CD8-positive, alpha-beta memory T cell (primary cell): ENCODE results near the gene OPRM1. TPM values are rescaled to one million over a fixed set of nuclear protein-coding genes. Genes with fewer than 3 reads are reported as not detected.
A peak's percentile ranks its signal among the peaks of the same experiment; 100 is the strongest.

Experiments used
- CTCF ChIA-PET: fragments of 350-600 bp; sonication (Branson Sonifier 250); formaldehyde crosslinking; loops from one replicate; lab custom pipeline; 2021; ENCODE audit warnings: antibody characterized with exemption; lab: Charles Lee
- POLR2A ChIA-PET: fragments of 350-600 bp; sonication (Branson Sonifier 250); formaldehyde crosslinking; loops from one replicate; lab custom pipeline; 2021; ENCODE audit warnings: antibody characterized with exemption; lab: Charles Lee
- DNase-seq, 5 donors: peaks; one replicate each; pipeline versions ENCODE4 v3.0.0 to v3.0.0-alpha.2; 2020 to 2022; ENCODE audit warnings: mixed read lengths in 1 of 5
- H3K27ac ChIP-seq: one replicate; pipeline ENCODE4 v1.7.0; 2013; ENCODE audit warnings: low read depth, mild to moderate bottlenecking, low read length, moderate library complexity
- H3K27me3 ChIP-seq: 2 replicates; pipeline ENCODE4 v1.7.0; 2013; ENCODE audit warnings: low read length, mild to moderate bottlenecking; ENCODE audit not compliant: insufficient read depth, poor library complexity, severe bottlenecking
- H3K36me3 ChIP-seq: 2 replicates; pipeline ENCODE4 v1.7.0; 2013; ENCODE audit warnings: mild to moderate bottlenecking, low read length, moderate library complexity; ENCODE audit not compliant: insufficient read depth
- H3K4me1 ChIP-seq: 2 replicates; pipeline ENCODE4 v1.7.0; 2013; ENCODE audit warnings: mild to moderate bottlenecking, low read length, moderate library complexity; ENCODE audit not compliant: insufficient read depth
- H3K4me3 ChIP-seq: 2 replicates; pipeline ENCODE4 v1.7.0; 2013; ENCODE audit warnings: mild to moderate bottlenecking, low read length
- H3K9me3 ChIP-seq: 2 replicates; pipeline ENCODE4 v1.7.0; 2013; ENCODE audit warnings: mild to moderate bottlenecking, low read length
- H3K27ac Mint-ChIP-seq, 8 donors: one replicate each; pipeline ENCODE4 v1.8.0; 2020 to 2021; ENCODE audit warnings: mixed read lengths in 8 of 8, mild to moderate bottlenecking in 6 of 8, inconsistent platforms in 3 of 8, moderate library complexity in 3 of 8
- H3K27me3 Mint-ChIP-seq, 2 donors: one replicate each; pipeline ENCODE4 v1.8.0; 2020 to 2021; ENCODE audit warnings: mixed read lengths in 2 of 2, mild to moderate bottlenecking in 1 of 2, moderate library complexity in 1 of 2
- H3K36me3 Mint-ChIP-seq, 3 donors: one replicate each; pipeline ENCODE4 v1.8.0; 2020 to 2021; ENCODE audit warnings: mixed read lengths in 3 of 3, inconsistent platforms in 1 of 3, mild to moderate bottlenecking in 1 of 3
- H3K4me1 Mint-ChIP-seq, 3 donors: one replicate each; pipeline ENCODE4 v1.8.0; 2020 to 2021; ENCODE audit warnings: mixed read lengths in 3 of 3, inconsistent platforms in 1 of 3, mild to moderate bottlenecking in 1 of 3
- H3K4me3 Mint-ChIP-seq, 7 donors: one replicate each; pipeline ENCODE4 v1.8.0; 2020 to 2021; ENCODE audit warnings: mixed read lengths in 7 of 7, mild to moderate bottlenecking in 6 of 7, moderate library complexity in 4 of 7, inconsistent platforms in 2 of 7
- H3K9me3 Mint-ChIP-seq, 5 donors: one replicate each; pipeline ENCODE4 v1.8.0; 2020 to 2022; ENCODE audit warnings: mixed read lengths in 5 of 5, mild to moderate bottlenecking in 3 of 5, moderate library complexity in 2 of 5, inconsistent platforms in 1 of 5
- polyA plus RNA-seq: library from polyadenylated mRNA; unstranded; fragments of 300-500 nt; fragmentation: Illumina TruSeq; gene quantifications from one replicate; pipeline ENCODE4 v1.2.3, GENCODE V29; 2021
- total RNA-seq, 2 experiments: library from RNA; stranded (reverse); gene quantifications; one replicate each; pipeline ENCODE4 v1.2.3, GENCODE V29; 2021

OPRM1 gene
- not detected for total RNA-seq
- not detected for polyA plus RNA-seq

GRCh38 chr6:154039231-154039842 is at the start of gene OPRM1:
Gene OPRM1, plus strand, starts transcription at chr6:154039240. Its CDS starts 305 bp downstream, at chr6:154039545.
- peak in 1 of 5 donors; percentile 5 for DNase-seq
- Mint-ChIP-seq H3K4me3 (peak within 1 kb of the TSS in 1 of 7 donors; percentile 8), H3K27me3 (peaks cover 22 to 23% of the 10 kb centered on the region in 2 donors), H3K27ac (no peak within 1 kb of the TSS), H3K9me3 (peaks cover 0 to 3% (median 0%) of the 10 kb centered on the region in 5 donors), H3K36me3 (no peaks in the 10 kb centered on the region), H3K4me1 (no peaks in the 10 kb centered on the region)
- ChIA-PET POLR2A (no interaction called here), CTCF (no interaction called here)
- H3K9me3 ChIP-seq: no peaks in the 10 kb centered on the region
- H3K36me3 ChIP-seq: no peaks in the 10 kb centered on the region
- H3K27me3 ChIP-seq: no peaks in the 10 kb centered on the region
- no peak within 1 kb of the TSS for H3K4me3 ChIP-seq
- H3K4me1 ChIP-seq: no peaks in the 10 kb centered on the region
- no peak within 1 kb of the TSS for H3K27ac ChIP-seq

- no peak overlapping the region for H3K4me3 ChIP-seq
- H3K27ac ChIP-seq: no peak overlapping the region
- Mint-ChIP-seq H3K27me3 (no peaks in the 10 kb centered on the region), H3K4me3 (no peak overlapping the region), H3K27ac (no peak overlapping the region), H3K4me1 (no peaks in the 10 kb centered on the region), H3K36me3 (no peaks in the 10 kb centered on the region), H3K9me3 (no peaks in the 10 kb centered on the region)
- no peaks in the 10 kb centered on the region for H3K36me3 ChIP-seq
- ChIA-PET POLR2A (no interaction called here), CTCF (no interaction called here)
- no peaks in the 10 kb centered on the region for H3K27me3 ChIP-seq
- H3K4me1 ChIP-seq: no peaks in the 10 kb centered on the region
- no peak for DNase-seq
- H3K9me3 ChIP-seq: no peaks in the 10 kb centered on the region
These were observed 49.1 kb upstream of the OPRM1 start for GRCh38 chr6:153989989-153990388.

GRCh38 chr6:153994004-153994403 is 45.0 kb upstream of the OPRM1 start:
- H3K4me3 ChIP-seq: no peak overlapping the region
- H3K9me3 ChIP-seq: no peaks in the 10 kb centered on the region
- ChIA-PET POLR2A (no interaction called here), CTCF (interaction anchor here (1.6 kb wide), 1 partner anchor 10 kb away, joined by 3 read pairs; no protein-coding TSS in a partner anchor)
- no peaks in the 10 kb centered on the region for H3K27me3 Mint-ChIP-seq
- no peaks in the 10 kb centered on the region for H3K36me3 ChIP-seq
- H3K27me3 ChIP-seq: no peaks in the 10 kb centered on the region
- H3K4me3 Mint-ChIP-seq: no peak overlapping the region
- no peak overlapping the region for H3K27ac ChIP-seq
- peaks cover 0 to 2% (median 0%) of the 10 kb centered on the region in 5 donors for H3K9me3 Mint-ChIP-seq
- H3K4me1 Mint-ChIP-seq: no peaks in the 10 kb centered on the region
- no peak overlapping the region for H3K27ac Mint-ChIP-seq
- no peaks in the 10 kb centered on the region for H3K4me1 ChIP-seq
- H3K36me3 Mint-ChIP-seq: no peaks in the 10 kb centered on the region
- no peak for DNase-seq

- CTCF ChIA-PET: interaction anchor here (1.6 kb wide), 1 partner anchor 9 kb away, joined by 3 read pairs; no protein-coding TSS in a partner anchor
- DNase-seq: no peak
- no peaks in the 10 kb centered on the region for H3K4me1 Mint-ChIP-seq
- H3K27ac Mint-ChIP-seq: no peak overlapping the region
- POLR2A ChIA-PET: no interaction called here
- no peak overlapping the region for H3K27ac ChIP-seq
- H3K36me3 Mint-ChIP-seq: no peaks in the 10 kb centered on the region
- peaks cover 0 to 2% (median 0%) of the 10 kb centered on the region in 5 donors for H3K9me3 Mint-ChIP-seq
- no peak overlapping the region for H3K4me3 Mint-ChIP-seq
- no peak overlapping the region for H3K4me3 ChIP-seq
- H3K27me3 Mint-ChIP-seq: no peaks in the 10 kb centered on the region
- H3K36me3 ChIP-seq: no peaks in the 10 kb centered on the region
- no peaks in the 10 kb centered on the region for H3K27me3 ChIP-seq
- no peaks in the 10 kb centered on the region for H3K9me3 ChIP-seq
- no peaks in the 10 kb centered on the region for H3K4me1 ChIP-seq
These were observed 44.2 kb upstream of the OPRM1 start for GRCh38 chr6:153994811-153995210.

- no peaks in the 10 kb centered on the region for H3K27me3 ChIP-seq
- DNase-seq: no peak
- CTCF ChIA-PET: no interaction called here
These were observed 41.8 kb upstream of the OPRM1 start for GRCh38 chr6:153997221-153997620.

GRCh38 chr6:154001494-154002285 is 37.4 kb upstream of the OPRM1 start:
- no peak for DNase-seq
- H3K9me3 Mint-ChIP-seq: peaks cover 0 to 3% (median under 1%) of the 10 kb centered on the region in 5 donors
- no peaks in the 10 kb centered on the region for H3K27me3 ChIP-seq
- no peak overlapping the region for H3K27ac Mint-ChIP-seq
- no peaks in the 10 kb centered on the region for H3K4me1 Mint-ChIP-seq
- H3K4me3 ChIP-seq: no peak overlapping the region
- peaks cover 4 to 10% of the 10 kb centered on the region in 2 donors for H3K27me3 Mint-ChIP-seq
- H3K36me3 Mint-ChIP-seq: no peaks in the 10 kb centered on the region
- CTCF ChIA-PET: interaction anchor here (1.3 kb wide), 1 partner anchor 11 kb away, joined by 3 read pairs; no protein-coding TSS in a partner anchor
- no peak overlapping the region for H3K27ac ChIP-seq
- no peaks in the 10 kb centered on the region for H3K9me3 ChIP-seq
- H3K4me1 ChIP-seq: no peaks in the 10 kb centered on the region
- H3K4me3 Mint-ChIP-seq: no peak overlapping the region
- H3K36me3 ChIP-seq: no peaks in the 10 kb centered on the region
- POLR2A ChIA-PET: no interaction called here

More at GRCh38 chr6:153997221-153997620, 41.8 kb upstream of the OPRM1 start:
- Histone ChIP-seq H3K27ac (no peak overlapping the region), H3K9me3 (no peaks in the 10 kb centered on the region), H3K36me3 (no peaks in the 10 kb centered on the region), H3K4me1 (no peaks in the 10 kb centered on the region), H3K4me3 (no peak overlapping the region)
- Mint-ChIP-seq H3K27me3 (peaks cover 4 to 5% of the 10 kb centered on the region in 2 donors), H3K9me3 (peaks cover 0 to 3% (median 0%) of the 10 kb centered on the region in 5 donors), H3K4me3 (no peak overlapping the region), H3K36me3 (no peaks in the 10 kb centered on the region), H3K4me1 (no peaks in the 10 kb centered on the region), H3K27ac (no peak overlapping the region)
- POLR2A ChIA-PET: no interaction called here

- H3K36me3 Mint-ChIP-seq: no peaks in the 10 kb centered on the region
- H3K27me3 Mint-ChIP-seq: peaks cover 4 to 10% of the 10 kb centered on the region in 2 donors
- POLR2A ChIA-PET: no interaction called here
- no peaks in the 10 kb centered on the region for H3K4me1 Mint-ChIP-seq
- DNase-seq: no peak
- CTCF ChIA-PET: interaction anchor here (0.6 to 1.3 kb wide), 3 partner anchors 9 to 1760 kb away, joined by 3 read pairs; no protein-coding TSS in a partner anchor
- no peaks in the 10 kb centered on the region for H3K4me1 ChIP-seq
- H3K27ac Mint-ChIP-seq: no peak overlapping the region
- no peaks in the 10 kb centered on the region for H3K36me3 ChIP-seq
- no peak overlapping the region for H3K4me3 Mint-ChIP-seq
- no peak overlapping the region for H3K27ac ChIP-seq
- H3K9me3 Mint-ChIP-seq: peaks cover 0 to 5% (median 5%) of the 10 kb centered on the region in 5 donors
- H3K9me3 ChIP-seq: no peaks in the 10 kb centered on the region
- H3K27me3 ChIP-seq: no peaks in the 10 kb centered on the region
- H3K4me3 ChIP-seq: no peak overlapping the region
These were observed 36.1 kb upstream of the OPRM1 start for GRCh38 chr6:154002894-154003293.

GRCh38 chr6:154010371-154010770 is 28.7 kb upstream of the OPRM1 start:
- H3K27ac ChIP-seq: no peak overlapping the region
- no peaks in the 10 kb centered on the region for H3K4me1 ChIP-seq
- Mint-ChIP-seq H3K36me3 (no peaks in the 10 kb centered on the region), H3K27ac (no peak overlapping the region), H3K4me1 (no peaks in the 10 kb centered on the region), H3K9me3 (peaks cover 0 to 5% (median 3%) of the 10 kb centered on the region in 5 donors), H3K4me3 (no peak overlapping the region), H3K27me3 (no peaks in the 10 kb centered on the region)
- no peaks in the 10 kb centered on the region for H3K27me3 ChIP-seq
- H3K36me3 ChIP-seq: no peaks in the 10 kb centered on the region
- DNase-seq: no peak
- H3K9me3 ChIP-seq: no peaks in the 10 kb centered on the region
- ChIA-PET POLR2A (no interaction called here), CTCF (no interaction called here)
- H3K4me3 ChIP-seq: no peak overlapping the region
